Astrocyte of the cerebellum (primary cell): ENCODE measurements around the gene EQTN.

Source experiments
- DNase-seq: peaks from one replicate; pipeline ENCODE4 v3.0.0-alpha.2; 2011; ENCODE audit warnings: low read depth
- H3K4me3 ChIP-seq: 2 replicates; pipeline ENCODE4 v1.5.1; 2011; ENCODE audit warnings: mild to moderate bottlenecking, low read depth, low read length, moderate library complexity
- CTCF ChIP-seq: IDR thresholded peaks from 2 replicates; pipeline ENCODE4 v1.5.1; 2012; ENCODE audit warnings: low read length, low read depth, moderate library complexity, mild to moderate bottlenecking; ENCODE audit errors: missing control alignments
- in situ Hi-C: cut with HindIII; loops from 2 replicates; pipeline ENCODE4 v1.10.0; 2017; ENCODE audit warnings: low sequenced_read_pairs

The EQTN gene

GRCh38 chr9:27273186-27273585 lies 23.8 kb downstream of the EQTN start:
- no peak for DNase-seq
- in situ Hi-C loops: loop anchor here (25.0 kb wide), 1 partner anchor 236 kb away; no protein-coding TSS in a partner anchor
- H3K4me3 ChIP-seq: no peak overlapping the region
- no peak for TF ChIP-seq CTCF

DNA sequence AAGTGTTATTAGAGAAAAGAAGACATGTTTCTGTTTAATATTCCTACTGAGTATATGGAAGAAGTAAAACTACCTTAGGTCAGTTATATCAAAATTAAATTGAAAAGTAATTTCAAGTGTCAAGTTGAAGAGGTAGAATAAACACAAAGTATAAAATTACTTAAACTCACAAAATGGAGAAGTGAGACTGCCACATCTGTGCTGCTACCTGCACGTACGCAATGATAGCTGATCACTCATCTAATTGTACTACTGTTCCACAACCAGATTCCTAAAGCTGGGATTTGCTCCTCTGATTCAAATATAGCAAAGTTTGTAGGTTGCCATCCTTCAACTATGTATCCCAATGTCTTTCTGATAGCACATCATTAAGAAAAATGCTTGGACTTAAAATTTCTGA lies 24.8 kb downstream of the EQTN start:
- TF ChIP-seq CTCF: no peak
- no peak for DNase-seq
- H3K4me3 ChIP-seq: no peak overlapping the region
- in situ Hi-C loops: loop anchor here (25.0 kb wide), 1 partner anchor 235 kb away; no protein-coding TSS in a partner anchor

- no peak overlapping the region for H3K4me3 ChIP-seq
- DNase-seq: no peak
- TF ChIP-seq CTCF: no peak
- in situ Hi-C loops: loop anchor here (25.0 kb wide), 1 partner anchor 224 kb away; no protein-coding TSS in a partner anchor
Measured at GRCh38 chr9:27261517-27262211, 35.3 kb downstream of the EQTN start.

- no peak for DNase-seq
- TF ChIP-seq CTCF: no peak
- in situ Hi-C loops: loop anchor here (25.0 kb wide), 1 partner anchor 224 kb away; no protein-coding TSS in a partner anchor
- H3K4me3 ChIP-seq: no peak overlapping the region
Measured at GRCh38 chr9:27260789-27261516, 36.0 kb downstream of the EQTN start.

DNA sequence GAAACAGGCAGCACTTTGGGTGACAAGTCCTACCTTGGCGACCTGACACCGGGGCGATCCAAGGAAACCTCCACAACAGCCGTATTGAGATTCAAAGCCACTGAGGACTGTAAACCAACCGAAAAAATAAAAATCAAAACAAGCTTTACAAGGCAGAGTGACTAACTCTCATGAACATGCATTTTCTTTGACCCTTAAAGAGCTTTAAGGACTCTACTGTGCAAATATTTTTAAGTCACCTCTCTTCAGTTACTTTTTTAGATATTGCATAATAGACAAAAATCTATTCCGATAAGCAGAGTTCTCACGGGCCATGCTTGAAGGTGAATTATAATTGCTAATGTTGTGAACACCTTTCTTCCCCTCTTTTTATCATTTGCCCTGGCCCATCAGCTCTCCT lies 38.3 kb downstream of the EQTN start:
- DNase-seq: no peak
- in situ Hi-C loops: loop anchor here (25.0 kb wide), 1 partner anchor 221 kb away; no protein-coding TSS in a partner anchor
- no peak overlapping the region for H3K4me3 ChIP-seq
- TF ChIP-seq CTCF: no peak

DNA sequence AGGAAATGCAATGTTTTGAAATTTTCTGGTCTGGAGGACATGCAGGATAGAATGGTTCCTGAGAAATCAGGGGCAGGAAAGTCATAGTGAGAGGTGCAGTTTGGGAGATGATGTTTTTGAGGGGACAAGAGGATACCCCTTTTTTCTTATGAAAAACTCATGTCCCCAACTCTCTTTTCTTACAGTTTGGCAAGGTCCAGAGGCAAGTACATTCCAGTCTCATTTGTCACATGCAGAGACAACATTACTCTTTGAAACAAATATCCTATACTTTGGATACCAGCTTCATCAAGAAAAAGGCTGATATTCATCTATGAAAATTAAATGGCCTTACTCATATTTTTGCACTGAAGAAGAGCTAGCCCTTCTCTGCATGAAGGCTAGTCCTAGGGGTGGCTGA lies 48.2 kb downstream of the EQTN start:
- in situ Hi-C loops: no loop called here
- no peak overlapping the region for H3K4me3 ChIP-seq
- no peak for DNase-seq
- TF ChIP-seq CTCF: no peak
